HPDE6-E6E7 (cell line): ENCODE results near the gene PAQR4.

ENCODE experiments used
- DNase-seq: peaks from one replicate; pipeline ENCODE4 v3.0.0; 2011; ENCODE audit warnings: missing footprints; ENCODE audit errors: extremely low spot score

Gene PAQR4

DNA sequence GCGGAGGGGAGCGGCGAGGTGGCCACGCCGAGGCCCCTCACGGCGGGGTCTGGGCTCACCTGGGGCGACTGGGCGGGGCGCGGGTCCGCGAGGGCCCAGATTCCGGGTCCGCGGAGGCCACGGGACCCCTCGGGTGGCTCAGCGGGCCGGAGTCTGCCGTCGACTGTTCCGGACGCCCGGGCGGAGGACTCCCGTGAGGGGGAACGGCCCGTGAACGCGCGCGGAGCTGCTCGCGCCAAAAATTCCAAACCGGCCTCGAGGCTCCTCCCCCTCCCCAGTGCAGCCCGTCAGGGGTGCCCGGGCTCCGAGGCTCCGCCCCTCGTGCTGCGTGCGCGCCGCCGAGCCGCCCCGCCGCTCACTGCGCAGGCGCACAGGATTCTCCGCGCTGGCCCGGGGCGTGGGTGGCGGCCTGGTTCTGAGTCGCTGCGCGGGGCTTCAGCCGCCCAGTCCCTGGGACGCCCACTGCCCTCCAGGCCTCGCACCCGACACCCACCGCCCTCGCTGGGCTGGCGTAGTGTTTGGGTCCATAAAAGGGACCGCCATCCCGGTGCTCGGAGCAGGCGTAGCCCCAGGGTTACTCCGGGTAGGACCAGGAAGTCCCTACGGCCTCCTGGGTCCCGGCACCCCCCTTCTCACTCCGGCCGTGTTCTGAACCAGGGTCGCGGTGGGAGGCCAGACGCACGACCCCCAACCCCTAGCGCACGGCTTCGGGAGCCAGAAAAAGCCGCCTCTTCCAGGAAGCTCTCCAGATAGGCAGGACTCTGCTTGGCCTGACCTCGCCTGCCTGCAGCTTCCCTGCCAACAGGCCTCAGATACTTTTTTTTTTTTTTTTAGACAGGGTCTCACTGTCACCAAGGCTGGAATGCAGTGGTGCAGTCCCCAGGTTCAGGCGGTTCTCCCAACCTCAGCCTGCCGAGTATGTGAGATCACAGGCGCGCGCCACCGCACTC is 11.4 kb downstream of the PAQR4 start, which contains the start of gene PKMYT1:
PKMYT1 (minus strand) TSS at position 220 of the 950 bp plus-strand sequence. CDS start 789 bp downstream, outside the sequence.
- DNase-seq: peak; percentile 99

DNA sequence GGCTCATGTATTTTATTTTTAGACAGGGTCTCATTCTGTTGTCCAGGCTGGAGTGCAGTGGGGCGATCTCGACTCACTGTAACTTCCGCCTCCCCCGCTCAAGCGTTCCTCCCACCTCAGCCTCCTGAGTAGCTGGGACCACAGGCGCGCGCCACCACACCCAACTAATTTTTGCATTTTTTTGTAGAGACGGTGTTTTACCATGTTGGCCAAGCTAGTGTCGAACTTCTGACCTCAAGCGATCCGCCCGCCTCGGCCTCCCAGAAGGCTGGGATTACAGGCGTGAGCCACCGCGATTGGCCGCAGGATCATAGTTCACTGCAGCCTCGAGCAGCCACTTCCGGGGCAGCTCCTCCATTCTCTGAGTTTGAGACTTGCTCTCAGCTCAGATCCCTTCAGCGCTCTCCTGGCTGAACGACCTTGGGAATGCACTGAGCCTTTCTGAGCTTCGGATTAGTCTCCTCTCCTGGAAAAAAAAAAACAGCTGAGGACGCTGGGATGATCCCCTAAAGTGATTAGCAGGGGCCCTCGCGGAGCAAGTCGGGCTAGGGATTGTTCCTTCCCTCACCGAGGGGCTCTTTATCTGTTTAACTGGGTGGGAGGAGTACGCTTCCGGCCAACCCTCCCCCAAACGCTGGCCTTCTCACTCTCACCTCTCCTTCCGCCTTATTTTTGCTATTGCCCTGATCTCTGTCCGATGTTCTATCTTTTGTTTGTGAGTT is 12.2 kb downstream of the PAQR4 start:
- no peak for DNase-seq

GRCh38 chr16:2981899-2982250 is 12.7 kb downstream of the PAQR4 start:
- no peak for DNase-seq

DNA sequence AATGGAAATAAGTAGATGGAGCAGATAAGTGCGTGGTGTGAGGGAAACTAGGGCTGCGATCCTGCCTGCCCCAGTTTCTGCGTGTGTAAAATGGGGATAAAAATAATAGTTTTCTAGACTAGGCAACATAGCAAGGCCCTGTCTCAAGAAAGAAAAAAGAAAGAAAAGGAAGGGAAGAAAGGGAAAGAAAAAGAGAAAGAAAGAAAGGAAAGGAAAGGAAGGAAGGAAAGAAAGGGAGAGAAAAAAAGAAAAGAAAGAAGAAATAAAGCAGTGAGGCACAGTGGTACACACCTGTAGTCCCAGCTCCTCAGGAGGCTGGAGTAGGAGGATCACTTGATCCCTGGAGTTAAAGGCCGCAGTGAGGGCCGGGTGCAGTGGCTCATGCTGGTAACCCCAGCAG is 13.3 kb downstream of the PAQR4 start:
- no peak for DNase-seq

- DNase-seq: peak; percentile 88
Measured at GRCh38 chr16:2983706-2984136, 14.6 kb downstream of the PAQR4 start.

DNA sequence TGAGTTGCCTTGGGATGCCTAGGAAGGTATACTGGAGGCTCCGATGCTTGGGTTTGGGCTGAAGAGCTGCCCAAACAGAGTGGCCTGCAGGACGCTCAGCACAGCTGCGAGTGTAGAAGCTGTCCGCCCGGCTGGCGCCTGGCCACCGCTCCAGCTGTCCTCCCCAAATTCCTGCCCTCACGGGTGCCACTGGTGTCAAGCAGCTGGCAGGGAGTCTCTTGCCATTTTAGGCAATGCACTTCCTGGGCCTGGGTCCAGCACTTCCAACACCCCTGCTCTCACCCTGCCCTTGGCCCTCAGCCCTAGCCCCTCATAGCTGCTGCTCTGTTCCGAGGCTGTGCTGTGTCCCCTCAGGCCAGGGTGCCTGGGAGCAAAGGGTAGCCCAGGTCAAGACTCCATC is 16.3 kb downstream of the PAQR4 start:
- no peak for DNase-seq

DNA sequence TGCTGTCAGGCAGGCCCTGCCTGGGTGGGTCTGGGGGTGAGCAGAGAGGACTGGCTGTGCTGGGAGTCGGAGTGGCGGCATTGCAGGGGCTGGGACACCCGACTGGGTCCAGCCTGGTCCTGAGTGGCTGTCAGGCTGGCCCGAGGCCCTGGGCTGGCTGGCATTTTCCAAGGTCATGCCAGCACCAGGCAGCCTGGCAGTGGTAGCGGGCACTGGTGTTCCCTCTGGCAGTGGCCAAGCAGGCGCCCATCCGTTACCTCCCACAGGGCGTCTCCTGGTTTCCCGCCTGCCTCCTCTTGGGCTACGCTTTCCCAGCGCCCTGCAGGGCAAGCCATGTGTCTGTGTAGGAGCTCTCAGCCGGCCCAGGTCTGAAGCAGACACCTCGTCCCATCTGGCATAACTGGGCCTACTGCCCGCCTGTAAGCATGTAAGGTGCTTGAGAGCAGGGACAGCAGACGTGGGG is 16.8 kb downstream of the PAQR4 start:
- DNase-seq: no peak

DNA sequence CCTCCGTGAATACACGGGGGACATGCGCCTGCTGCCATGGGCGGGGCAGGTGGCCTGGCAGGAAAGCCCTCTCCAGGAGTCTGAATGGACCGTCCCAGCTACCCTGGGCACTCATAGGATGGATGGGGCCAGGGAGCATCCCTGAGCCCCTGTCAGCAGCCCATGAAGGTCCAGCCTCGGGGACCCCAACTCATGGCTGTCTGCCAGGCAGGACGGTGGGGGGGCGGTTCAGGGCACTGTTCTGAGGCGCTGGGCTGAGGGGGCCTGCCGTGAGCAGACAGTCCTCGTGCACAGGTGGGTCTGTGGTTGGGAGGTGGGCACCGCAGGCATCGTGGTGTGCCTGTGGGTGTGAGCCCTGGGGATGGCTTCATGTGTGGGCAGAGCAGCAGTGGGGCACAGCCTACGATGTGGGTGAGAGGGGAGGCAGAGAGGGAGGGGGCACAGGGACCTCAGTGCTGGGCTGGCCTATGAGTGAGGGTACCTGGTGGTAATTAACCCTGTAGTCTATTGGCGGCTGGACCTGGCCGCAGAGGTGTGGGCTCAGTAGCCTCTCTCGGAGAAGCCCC is 17.6 kb downstream of the PAQR4 start:
- no peak for DNase-seq

- no peak for DNase-seq
Measured at GRCh38 chr16:2987286-2987685, 18.1 kb downstream of the PAQR4 start.

GRCh38 chr16:2987833-2988232 is 18.7 kb downstream of the PAQR4 start:
- DNase-seq: no peak

GRCh38 chr16:2988590-2989099 is 19.5 kb downstream of the PAQR4 start:
- no peak for DNase-seq

- no peak for DNase-seq
Measured at GRCh38 chr16:2990891-2991290, 21.7 kb downstream of the PAQR4 start.

- no peak for DNase-seq
Measured at GRCh38 chr16:2991566-2992261, 22.6 kb downstream of the PAQR4 start.

- peak; percentile 72 for DNase-seq
Measured at GRCh38 chr16:2992383-2993081, 23.4 kb downstream of the PAQR4 start.

- DNase-seq: no peak
Measured at GRCh38 chr16:2996298-2996697, 27.1 kb downstream of the PAQR4 start.

DNA sequence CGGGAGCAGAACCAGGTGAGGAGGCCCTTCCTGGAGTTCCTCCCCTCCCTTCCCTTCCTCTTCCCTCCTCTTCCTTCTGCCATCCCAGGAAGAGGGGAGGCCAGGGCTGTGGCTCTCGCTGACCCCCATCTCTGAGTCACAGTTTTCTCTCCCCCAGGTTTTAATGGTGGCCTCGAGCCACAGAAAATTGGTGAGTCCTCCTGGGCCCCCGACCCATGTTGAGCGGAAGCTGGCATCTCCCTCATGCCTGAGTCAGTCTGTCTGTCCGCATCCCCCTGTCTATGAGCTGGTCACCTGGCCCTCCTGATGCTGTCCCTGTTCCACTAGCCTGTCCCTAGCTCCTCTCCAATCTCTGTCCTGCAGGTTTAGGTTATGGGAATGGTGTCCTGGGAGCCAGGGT is 30.8 kb downstream of the PAQR4 start:
- DNase-seq: no peak

DNA sequence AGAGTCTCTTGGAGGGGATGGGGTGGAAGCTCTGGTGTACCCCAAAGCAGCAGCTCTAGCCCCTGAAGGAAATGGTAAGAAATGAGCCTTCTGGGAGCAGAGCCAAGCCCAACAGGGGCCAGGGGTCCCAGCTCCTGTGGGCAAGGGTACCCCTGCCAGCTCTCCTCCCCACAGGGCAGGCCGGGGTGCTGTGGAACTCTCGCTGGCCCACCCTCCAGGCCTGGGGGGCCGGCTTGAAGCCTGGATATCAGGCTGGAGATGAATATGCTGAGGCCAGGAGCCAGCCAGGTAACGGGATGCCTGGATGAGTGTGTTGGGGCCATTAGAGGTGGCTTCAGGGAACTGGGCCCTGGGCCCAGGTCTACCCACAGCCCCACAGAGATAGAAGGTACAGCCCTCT is 31.4 kb downstream of the PAQR4 start:
- DNase-seq: no peak

- DNase-seq: no peak
Measured at GRCh38 chr16:3001316-3001715, 32.2 kb downstream of the PAQR4 start.

GRCh38 chr16:3003582-3004270 is 34.6 kb downstream of the PAQR4 start:
- DNase-seq: peak; percentile 98

DNA sequence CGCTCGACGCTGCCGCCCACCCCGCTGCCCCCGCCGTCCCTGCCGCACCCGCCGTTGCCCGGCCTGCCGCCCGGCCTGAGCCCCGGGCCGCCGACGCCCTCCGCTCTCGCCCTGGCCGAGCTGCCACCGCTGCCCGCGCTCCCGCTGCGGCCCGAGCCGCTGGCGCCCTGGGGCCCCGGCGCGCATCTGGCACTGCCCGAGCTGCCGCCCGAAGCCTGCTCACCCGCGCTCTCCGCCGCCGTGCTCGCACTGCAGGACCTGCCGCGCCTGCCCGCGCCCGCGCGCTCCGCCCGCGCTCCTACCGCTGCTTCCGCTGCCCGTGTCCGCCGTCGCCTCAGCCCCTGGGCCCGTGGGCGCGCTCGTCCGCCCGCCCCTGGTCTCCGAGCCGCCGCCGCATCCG is 35.2 kb downstream of the PAQR4 start:
- no peak for DNase-seq
